Activated naive CD8-positive, alpha-beta T cell treated with anti-CD3 and anti-CD28 coated beads for 36 hours (primary cell): Measurements from ENCODE around the gene ARL15. TPM values are rescaled to one million over a fixed set of nuclear protein-coding genes. Genes with fewer than 3 reads are reported as not detected.
"Not testable (repeated sequence)": the region's sequence is repeated elsewhere in the genome, so short reads cannot be mapped to it uniquely, and the experiment has no call there.

Experiments used
- DNase-seq: peaks from one replicate; pipeline ENCODE4 v3.0.0; 2021
- H3K27ac Mint-ChIP-seq: one replicate; pipeline ENCODE4 v1.8.0; 2022; ENCODE audit warnings: mild to moderate bottlenecking, moderate library complexity, mixed read lengths
- H3K27me3 Mint-ChIP-seq: one replicate; pipeline ENCODE4 v1.8.0; 2022; ENCODE audit warnings: mild to moderate bottlenecking, mixed read lengths
- H3K36me3 Mint-ChIP-seq: one replicate; pipeline ENCODE4 v1.8.0; 2021; ENCODE audit warnings: mild to moderate bottlenecking, mixed read lengths
- H3K4me1 Mint-ChIP-seq: one replicate; pipeline ENCODE4 v1.8.0; 2021; ENCODE audit warnings: mixed read lengths
- H3K4me3 Mint-ChIP-seq: one replicate; pipeline ENCODE4 v1.8.0; 2022; ENCODE audit warnings: mild to moderate bottlenecking, moderate library complexity, mixed read lengths
- H3K9me3 Mint-ChIP-seq: one replicate; pipeline ENCODE4 v1.8.0; 2022; ENCODE audit warnings: mixed read lengths
- total RNA-seq, 2 experiments: library from RNA; stranded (reverse); gene quantifications; one replicate each; pipeline ENCODE4 v1.2.3, GENCODE V29; 2021

The ARL15 gene
- total RNA-seq, 2 experiments from 2014 or later = 4.1 to 5.5 TPM

GRCh38 chr5:54001976-54002775, 308.2 kb downstream of the ARL15 start:
- Mint-ChIP-seq H3K27me3 (no peaks in the 10 kb centered on the region), H3K27ac (no peak overlapping the region), H3K4me3 (no peak overlapping the region), H3K36me3 (no peaks in the 10 kb centered on the region), H3K9me3 (no peaks in the 10 kb centered on the region), H3K4me1 (no peaks in the 10 kb centered on the region)
- no peak for DNase-seq

- Mint-ChIP-seq H3K36me3 (no peaks in the 10 kb centered on the region), H3K9me3 (no peaks in the 10 kb centered on the region), H3K27ac (no peak overlapping the region), H3K4me1 (no peaks in the 10 kb centered on the region), H3K27me3 (no peaks in the 10 kb centered on the region), H3K4me3 (no peak overlapping the region)
- DNase-seq = no peak
Measured at GRCh38 chr5:54000011-54000410, 310.4 kb downstream of the ARL15 start.

GRCh38 chr5:53997736-53998627, 312.4 kb downstream of the ARL15 start:
- peaks cover 5% of the 10 kb centered on the region for H3K4me1 Mint-ChIP-seq
- H3K36me3 Mint-ChIP-seq = no peaks in the 10 kb centered on the region
- H3K9me3 Mint-ChIP-seq = no peaks in the 10 kb centered on the region
- no peak overlapping the region for H3K4me3 Mint-ChIP-seq
- DNase-seq = no peak
- no peaks in the 10 kb centered on the region for H3K27me3 Mint-ChIP-seq
- H3K27ac Mint-ChIP-seq = no peak overlapping the region

GRCh38 chr5:53996008-53996407, 314.4 kb downstream of the ARL15 start:
- Mint-ChIP-seq H3K4me3 (no peak overlapping the region), H3K4me1 (peaks cover 5% of the 10 kb centered on the region), H3K36me3 (no peaks in the 10 kb centered on the region), H3K27ac (no peak overlapping the region), H3K9me3 (no peaks in the 10 kb centered on the region), H3K27me3 (no peaks in the 10 kb centered on the region)
- DNase-seq = no peak

- Mint-ChIP-seq H3K4me3 (no peak overlapping the region), H3K27ac (no peak overlapping the region), H3K4me1 (peaks cover 5% of the 10 kb centered on the region), H3K27me3 (no peaks in the 10 kb centered on the region), H3K9me3 (no peaks in the 10 kb centered on the region), H3K36me3 (no peaks in the 10 kb centered on the region)
- DNase-seq = no peak
Measured at GRCh38 chr5:53994148-53994547, 316.2 kb downstream of the ARL15 start.

GRCh38 chr5:53991942-53992341, 318.4 kb downstream of the ARL15 start:
- Mint-ChIP-seq H3K4me1 (peaks cover 5% of the 10 kb centered on the region), H3K4me3 (no peak overlapping the region), H3K27ac (no peak overlapping the region), H3K9me3 (no peaks in the 10 kb centered on the region), H3K36me3 (peaks cover 2% of the 10 kb centered on the region), H3K27me3 (no peaks in the 10 kb centered on the region)
- DNase-seq = no peak

GRCh38 chr5:53987101-53987500, 323.3 kb downstream of the ARL15 start:
- DNase-seq = no peak
- Mint-ChIP-seq H3K27me3 (no peaks in the 10 kb centered on the region), H3K4me3 (no peak overlapping the region), H3K4me1 (no peaks in the 10 kb centered on the region), H3K36me3 (peaks cover 17% of the 10 kb centered on the region), H3K27ac (no peak overlapping the region), H3K9me3 (peaks cover 5% of the 10 kb centered on the region)

- Mint-ChIP-seq H3K36me3 (peaks cover 17% of the 10 kb centered on the region), H3K4me3 (no peak overlapping the region), H3K27me3 (no peaks in the 10 kb centered on the region), H3K27ac (no peak overlapping the region), H3K4me1 (no peaks in the 10 kb centered on the region), H3K9me3 (peaks cover 5% of the 10 kb centered on the region)
- DNase-seq = no peak
Measured at GRCh38 chr5:53985796-53986195, 324.6 kb downstream of the ARL15 start.

GRCh38 chr5:53984971-53985370, 325.4 kb downstream of the ARL15 start:
- peaks cover 5% of the 10 kb centered on the region for H3K9me3 Mint-ChIP-seq
- no peak for DNase-seq
- no peak overlapping the region for H3K27ac Mint-ChIP-seq
- H3K27me3 Mint-ChIP-seq = no peaks in the 10 kb centered on the region
- peaks cover 22% of the 10 kb centered on the region for H3K36me3 Mint-ChIP-seq
- H3K4me1 Mint-ChIP-seq = no peaks in the 10 kb centered on the region
- H3K4me3 Mint-ChIP-seq = no peak overlapping the region

GRCh38 chr5:53983568-53984460, 326.6 kb downstream of the ARL15 start:
- no peaks in the 10 kb centered on the region for H3K4me1 Mint-ChIP-seq
- no peak overlapping the region for H3K4me3 Mint-ChIP-seq
- H3K9me3 Mint-ChIP-seq = peaks cover 5% of the 10 kb centered on the region
- peaks cover 22% of the 10 kb centered on the region for H3K36me3 Mint-ChIP-seq
- DNase-seq = no peak
- H3K27ac Mint-ChIP-seq = no peak overlapping the region
- H3K27me3 Mint-ChIP-seq = no peaks in the 10 kb centered on the region

GRCh38 chr5:53982319-53982718, 328.1 kb downstream of the ARL15 start:
- H3K27ac Mint-ChIP-seq, DNase-seq, H3K9me3 Mint-ChIP-seq, H3K4me3 Mint-ChIP-seq, H3K27me3 Mint-ChIP-seq, H3K4me1 Mint-ChIP-seq: not testable (repeated sequence)
- peaks cover 22% of the 10 kb centered on the region for H3K36me3 Mint-ChIP-seq

GRCh38 chr5:53980061-53980460, 330.3 kb downstream of the ARL15 start:
- no peak for DNase-seq
- no peak overlapping the region for H3K4me3 Mint-ChIP-seq
- H3K4me1 Mint-ChIP-seq = no peaks in the 10 kb centered on the region
- peaks cover 3% of the 10 kb centered on the region for H3K9me3 Mint-ChIP-seq
- no peaks in the 10 kb centered on the region for H3K27me3 Mint-ChIP-seq
- peaks cover 19% of the 10 kb centered on the region for H3K36me3 Mint-ChIP-seq
- no peak overlapping the region for H3K27ac Mint-ChIP-seq

GRCh38 chr5:53974021-53974420, 336.4 kb downstream of the ARL15 start:
- peaks cover 6% of the 10 kb centered on the region for H3K36me3 Mint-ChIP-seq
- DNase-seq = no peak
- H3K27me3 Mint-ChIP-seq = no peaks in the 10 kb centered on the region
- H3K4me1 Mint-ChIP-seq = no peaks in the 10 kb centered on the region
- H3K9me3 Mint-ChIP-seq = no peaks in the 10 kb centered on the region
- no peak overlapping the region for H3K27ac Mint-ChIP-seq
- H3K4me3 Mint-ChIP-seq = no peak overlapping the region

GRCh38 chr5:53972314-53972713, 338.1 kb downstream of the ARL15 start:
- no peak for DNase-seq
- H3K9me3 Mint-ChIP-seq = no peaks in the 10 kb centered on the region
- H3K27ac Mint-ChIP-seq = no peak overlapping the region
- peaks cover 12% of the 10 kb centered on the region for H3K36me3 Mint-ChIP-seq
- no peak overlapping the region for H3K4me3 Mint-ChIP-seq
- H3K27me3 Mint-ChIP-seq = no peaks in the 10 kb centered on the region
- H3K4me1 Mint-ChIP-seq = no peaks in the 10 kb centered on the region

GRCh38 chr5:53971551-53971950, 338.8 kb downstream of the ARL15 start:
- Mint-ChIP-seq H3K36me3 (peaks cover 15% of the 10 kb centered on the region), H3K4me1 (no peaks in the 10 kb centered on the region), H3K4me3 (no peak overlapping the region), H3K27ac (no peak overlapping the region), H3K9me3 (no peaks in the 10 kb centered on the region), H3K27me3 (no peaks in the 10 kb centered on the region)
- no peak for DNase-seq
